Measurements from ENCODE around the gene NACAD. TPM values are rescaled to one million over a fixed set of nuclear protein-coding genes. Genes with fewer than 3 reads are reported as not detected.

The NACAD gene
- total and polyA plus RNA-seq, 2 of the 4 experiments (the other 2 are of a cell fraction) = 0.54 to 2.2 TPM

DNA sequence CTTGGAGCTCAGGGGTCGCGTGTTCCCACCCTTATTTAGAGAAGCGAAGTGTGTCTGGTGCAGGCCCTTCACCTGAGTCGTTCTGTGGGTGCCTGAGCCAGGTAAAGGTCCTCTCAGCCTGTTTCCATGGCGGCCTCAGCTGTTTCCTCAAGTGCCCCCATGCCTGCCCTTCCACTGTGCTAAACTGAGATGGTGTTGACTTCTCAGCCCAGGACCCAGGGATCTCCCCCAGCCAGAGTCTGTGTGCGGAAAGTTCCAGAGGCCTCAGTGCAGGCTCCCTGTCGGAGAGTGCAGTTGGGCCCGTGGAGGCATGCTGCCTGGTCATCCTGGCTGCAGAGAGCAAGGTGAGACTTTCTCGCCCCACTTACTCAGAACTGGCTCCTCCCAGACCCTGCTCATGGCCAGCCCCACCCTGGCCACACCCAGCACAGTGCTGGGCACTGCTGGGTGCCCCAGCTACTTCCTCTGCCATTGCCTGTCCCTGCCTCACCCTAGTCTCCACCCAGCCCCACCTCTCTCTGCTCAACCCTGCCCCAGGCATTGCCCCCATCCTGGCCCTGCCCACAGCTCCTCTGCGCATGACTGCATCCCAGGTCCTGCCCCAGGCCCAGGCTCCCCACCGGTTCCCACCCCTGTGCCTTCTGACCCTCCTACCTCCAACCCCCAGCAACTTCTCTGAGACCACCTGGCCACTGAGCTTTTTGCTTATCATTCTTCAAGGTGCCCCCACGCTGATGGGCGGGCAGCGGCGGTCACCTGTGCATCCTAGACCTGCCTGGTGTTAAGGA, 20.3 kb downstream of the NACAD start:
- dilution Hi-C loops (cut with HindIII; ENCODE audit: low sequenced_read_pairs, unreplicated experiment) = no loop called here

More for the DNA sequence above, 20.3 kb downstream of the NACAD start:
- H3K79me1 ChIP-seq (ENCODE audit: low read depth in 1 of 2, low read length in 2 of 2) = peaks cover 19 to 50% of the 10 kb centered on the region in 2 experiments
- DNase-seq (no peak), ATAC-seq (ENCODE audit: low read depth) (no peak)
- H3K9ac ChIP-seq (ENCODE audit: low read depth, low read length) = no peak overlapping the region
- H3K14ac ChIP-seq (replicated peaks; ENCODE audit: low read depth, low read length) = no peak overlapping the region
- peaks cover 64% of the 10 kb centered on the region for H3K36me3 ChIP-seq (ENCODE audit: control insufficient read depth, insufficient read depth, low read length)
- no peak overlapping the region for H3K18ac ChIP-seq (ENCODE audit: low read depth, low read length)
- H2BK20ac ChIP-seq (ENCODE audit: low read depth, low read length) = no peak overlapping the region
- H2BK15ac ChIP-seq (ENCODE audit: low read depth, low read length) = no peak overlapping the region
- TF ChIP-seq CEBPB (IDR thresholded peaks at IDR 0.05; ENCODE audit: low read depth, low read length) = no peak
- TF ChIP-seq MXI1 (IDR thresholded peaks at IDR 0.05; ENCODE audit: borderline replicate concordance, low read depth, low read length) = no peak
- no peak for TF ChIP-seq MAFK (IDR thresholded peaks at IDR 0.05; ENCODE audit: low read depth, low read length)
- no peak for TF ChIP-seq BHLHE40 (IDR thresholded peaks at IDR 0.05; ENCODE audit: low read depth, low read length)
- no peak for TF ChIP-seq RAD21 (IDR thresholded peaks at IDR 0.05; ENCODE audit: low read length)
- no peak for TF ChIP-seq MAZ (IDR thresholded peaks at IDR 0.05; ENCODE audit: borderline replicate concordance, low read depth, low read length)
- no peak for TF ChIP-seq POLR2A (IDR thresholded peaks at IDR 0.05; ENCODE audit: low read depth, low read length)
- no peak for TF ChIP-seq FOS (IDR thresholded peaks at IDR 0.05; ENCODE audit: low read depth, low read length)
- TF ChIP-seq RFX5 (IDR thresholded peaks at IDR 0.05; ENCODE audit: low read depth, low read length) = no peak
- no peak for TF ChIP-seq ELK1 (IDR thresholded peaks at IDR 0.05; ENCODE audit: borderline replicate concordance, low read depth, low read length)
- TF ChIP-seq SMC3 (IDR thresholded peaks at IDR 0.05; ENCODE audit: low read depth, low read length) = no peak
- no peak for TF ChIP-seq NFE2L2 (IDR thresholded peaks at IDR 0.05; ENCODE audit: low read depth, low read length)
- TF ChIP-seq RCOR1 (IDR thresholded peaks at IDR 0.05; ENCODE audit: insufficient replicate concordance, low read length) = no peak
- no peak for TF ChIP-seq USF2 (IDR thresholded peaks at IDR 0.05; ENCODE audit: low read depth, low read length)
- TF ChIP-seq CHD1 (IDR thresholded peaks at IDR 0.05; ENCODE audit: low read depth, low read length) = no peak
- TF ChIP-seq, protein P1, sequence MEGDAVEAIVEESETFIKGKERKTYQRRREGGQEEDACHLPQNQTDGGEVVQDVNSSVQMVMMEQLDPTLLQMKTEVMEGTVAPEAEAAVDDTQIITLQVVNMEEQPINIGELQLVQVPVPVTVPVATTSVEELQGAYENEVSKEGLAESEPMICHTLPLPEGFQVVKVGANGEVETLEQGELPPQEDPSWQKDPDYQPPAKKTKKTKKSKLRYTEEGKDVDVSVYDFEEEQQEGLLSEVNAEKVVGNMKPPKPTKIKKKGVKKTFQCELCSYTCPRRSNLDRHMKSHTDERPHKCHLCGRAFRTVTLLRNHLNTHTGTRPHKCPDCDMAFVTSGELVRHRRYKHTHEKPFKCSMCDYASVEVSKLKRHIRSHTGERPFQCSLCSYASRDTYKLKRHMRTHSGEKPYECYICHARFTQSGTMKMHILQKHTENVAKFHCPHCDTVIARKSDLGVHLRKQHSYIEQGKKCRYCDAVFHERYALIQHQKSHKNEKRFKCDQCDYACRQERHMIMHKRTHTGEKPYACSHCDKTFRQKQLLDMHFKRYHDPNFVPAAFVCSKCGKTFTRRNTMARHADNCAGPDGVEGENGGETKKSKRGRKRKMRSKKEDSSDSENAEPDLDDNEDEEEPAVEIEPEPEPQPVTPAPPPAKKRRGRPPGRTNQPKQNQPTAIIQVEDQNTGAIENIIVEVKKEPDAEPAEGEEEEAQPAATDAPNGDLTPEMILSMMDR (conservative IDR thresholded peaks at IDR 0.05; ENCODE audit: low read depth, low read length) = no peak
- POLR2A ChIA-PET (ENCODE audit: unreplicated experiment) = no interaction called here
- H2AK9ac ChIP-seq (replicated peaks; ENCODE audit: low read depth, low read length, poor library complexity) = no peak overlapping the region
- H4K91ac ChIP-seq (ENCODE audit: insufficient read depth, low read depth, low read length) = no peak overlapping the region
- H2BK5ac ChIP-seq (ENCODE audit: low read depth, low read length, poor library complexity, severe bottlenecking) = no peak overlapping the region
- H3K4ac ChIP-seq (ENCODE audit: low read depth, low read length) = no peak overlapping the region
- peaks cover 7% of the 10 kb centered on the region; the same call in 1 of the 2 replicates for H4K20me1 ChIP-seq (ENCODE audit: insufficient read depth, low read length)
- no peak overlapping the region for H3K23ac ChIP-seq (ENCODE audit: low read depth, low read length)
- H3K4me2 ChIP-seq (ENCODE audit: low read depth, low read length) = no peak overlapping the region
- H4K5ac ChIP-seq (ENCODE audit: low read depth, low read length) = no peak overlapping the region
- no peak overlapping the region for H3K56ac ChIP-seq (ENCODE audit: extremely low read depth, insufficient read depth, low read length)
- CTCF ChIA-PET = no interaction called here
- no peaks in the 10 kb centered on the region for H3K9me3 ChIP-seq (ENCODE audit: control insufficient read depth, insufficient read depth, low read length)
- no peaks in the 10 kb centered on the region for H3K4me1 ChIP-seq (ENCODE audit: control insufficient read depth, insufficient read depth, low read length)
- no peak overlapping the region for H4K8ac ChIP-seq (ENCODE audit: low read depth in 2 of 2, low read length in 2 of 2)
- no TSS peak for BruUV-seq (replicated peaks)
- H2AFZ ChIP-seq (replicated peaks; ENCODE audit: low read length, poor library complexity) = no peak overlapping the region
- H2BK120ac ChIP-seq (ENCODE audit: low read depth, low read length) = no peak overlapping the region
- intact Hi-C loops (cut with micrococcal nuclease) = no loop called here
- WGBS, 2 experiments (ENCODE audit: extremely low coverage in 2 of 2, insufficient read length in 1 of 2) = 91% methylated on average over 10 of the region's 15 CpGs; no CpG with 5 or more reads in 1 of the 2 experiments
- H3K27ac ChIP-seq (ENCODE audit: insufficient read depth, low read length) = no peak overlapping the region
- H3K4me3 ChIP-seq (ENCODE audit: insufficient read depth, low read depth, low read length) = no peak overlapping the region
- no peaks in the 10 kb centered on the region for H3K27me3 ChIP-seq (ENCODE audit: control insufficient read depth, insufficient read depth, low read length)
- peaks cover 8% of the 10 kb centered on the region for H3K9me1 ChIP-seq (ENCODE audit: insufficient read depth, low read length)
- H2AK5ac ChIP-seq (ENCODE audit: low read depth, low read length) = no peak overlapping the region
- in situ Hi-C loops (cut with MboI; ENCODE audit: low sequenced_read_pairs) = no loop called here
